NB4 (cell line): ENCODE measurements around the gene TCL1A.

Source experiments
- DNase-seq: peaks from one replicate; pipeline ENCODE4 v3.0.0; 2010; ENCODE audit warnings: low read depth
- H3K4me3 ChIP-seq: one replicate; pipeline ENCODE4 v1.5.1; 2011; ENCODE audit warnings: mild to moderate bottlenecking, low read depth, low read length, moderate library complexity
- CTCF ChIP-seq: IDR thresholded peaks from one replicate; pipeline ENCODE4 v1.5.1; 2012; ENCODE audit warnings: low read depth, low read length
- MAX ChIP-seq: IDR thresholded peaks from 2 replicates; pipeline ENCODE4 v1.6.1; 2011; ENCODE audit warnings: low read depth, low read length
- MYC ChIP-seq: IDR thresholded peaks from 2 replicates; pipeline ENCODE4 v1.6.1; 2011; ENCODE audit warnings: low read depth, low read length
- POLR2A ChIP-seq: IDR thresholded peaks from 2 replicates; pipeline ENCODE4 v1.6.1; 2011; ENCODE audit warnings: mild to moderate bottlenecking; ENCODE audit not compliant: insufficient read length; ENCODE audit errors: extremely low read depth

The TCL1A gene

GRCh38 chr14:95679148-95679815 lies 34.6 kb downstream of the TCL1A start:
- TF ChIP-seq POLR2A (no peak), CTCF (no peak), MYC (no peak)
- DNase-seq = no peak
- no peak overlapping the region for H3K4me3 ChIP-seq

- TF ChIP-seq MAX = no peak
- no peak for TF ChIP-seq MYC
- TF ChIP-seq CTCF = no peak
- TF ChIP-seq POLR2A = no peak
- no peak for DNase-seq
- no peak overlapping the region for H3K4me3 ChIP-seq
Observed at GRCh38 chr14:95677179-95677835, 36.6 kb downstream of the TCL1A start.

GRCh38 chr14:95675486-95675885 lies 38.4 kb downstream of the TCL1A start:
- H3K4me3 ChIP-seq = no peak overlapping the region
- DNase-seq = no peak
- TF ChIP-seq MYC = no peak
- no peak for TF ChIP-seq MAX
- TF ChIP-seq POLR2A = no peak
- TF ChIP-seq CTCF = no peak

GRCh38 chr14:95674613-95675012 lies 39.3 kb downstream of the TCL1A start:
- no peak for DNase-seq
- no peak for TF ChIP-seq MYC
- TF ChIP-seq MAX = no peak
- no peak for TF ChIP-seq CTCF
- TF ChIP-seq POLR2A = no peak

GRCh38 chr14:95668235-95668772 lies 45.6 kb downstream of the TCL1A start:
- H3K4me3 ChIP-seq = no peak overlapping the region
- TF ChIP-seq MYC (no peak), MAX (no peak), POLR2A (no peak)
- DNase-seq = no peak

More at GRCh38 chr14:95674613-95675012, 39.3 kb downstream of the TCL1A start:
- H3K4me3 ChIP-seq = no peak overlapping the region

GRCh38 chr14:95667249-95667693 lies 46.7 kb downstream of the TCL1A start:
- no peak for TF ChIP-seq MYC
- peak; percentile 29; the same call in 1 of the 2 replicates for TF ChIP-seq MAX
- H3K4me3 ChIP-seq = no peak overlapping the region
- peak; percentile 31 for DNase-seq
